GM12874 (cell line): Measurements from ENCODE around the gene ATP2B3.

Experiments used
- TF ChIP-seq, protein P1 (sequence below): IDR thresholded peaks from 2 replicates; pipeline ENCODE4 v1.5.1; 2011; ENCODE audit warnings: low read depth, mild to moderate bottlenecking, control low read depth, low read length, moderate library complexity; ENCODE audit not compliant: insufficient read depth

ATP2B3 gene

DNA sequence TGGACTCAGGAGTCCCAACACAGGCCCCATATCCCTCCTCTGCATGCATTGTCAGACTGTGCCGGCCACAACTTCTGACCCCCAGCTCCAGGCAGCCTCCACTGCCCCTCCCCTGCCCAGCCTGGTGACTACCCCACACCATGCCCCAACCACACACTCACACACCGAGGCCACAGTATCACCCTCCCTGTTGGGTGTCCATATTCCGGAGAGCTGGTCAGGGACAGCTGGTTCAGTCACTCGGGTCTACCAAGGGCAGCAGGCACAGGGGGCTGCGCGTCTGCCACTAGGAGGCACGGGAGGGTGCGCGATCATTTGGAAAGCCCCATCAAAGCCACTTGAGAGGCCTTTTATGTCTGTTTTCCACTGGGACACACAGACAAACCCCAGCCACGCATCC is 55.2 kb downstream of the ATP2B3 start:
- TF ChIP-seq, protein P1, sequence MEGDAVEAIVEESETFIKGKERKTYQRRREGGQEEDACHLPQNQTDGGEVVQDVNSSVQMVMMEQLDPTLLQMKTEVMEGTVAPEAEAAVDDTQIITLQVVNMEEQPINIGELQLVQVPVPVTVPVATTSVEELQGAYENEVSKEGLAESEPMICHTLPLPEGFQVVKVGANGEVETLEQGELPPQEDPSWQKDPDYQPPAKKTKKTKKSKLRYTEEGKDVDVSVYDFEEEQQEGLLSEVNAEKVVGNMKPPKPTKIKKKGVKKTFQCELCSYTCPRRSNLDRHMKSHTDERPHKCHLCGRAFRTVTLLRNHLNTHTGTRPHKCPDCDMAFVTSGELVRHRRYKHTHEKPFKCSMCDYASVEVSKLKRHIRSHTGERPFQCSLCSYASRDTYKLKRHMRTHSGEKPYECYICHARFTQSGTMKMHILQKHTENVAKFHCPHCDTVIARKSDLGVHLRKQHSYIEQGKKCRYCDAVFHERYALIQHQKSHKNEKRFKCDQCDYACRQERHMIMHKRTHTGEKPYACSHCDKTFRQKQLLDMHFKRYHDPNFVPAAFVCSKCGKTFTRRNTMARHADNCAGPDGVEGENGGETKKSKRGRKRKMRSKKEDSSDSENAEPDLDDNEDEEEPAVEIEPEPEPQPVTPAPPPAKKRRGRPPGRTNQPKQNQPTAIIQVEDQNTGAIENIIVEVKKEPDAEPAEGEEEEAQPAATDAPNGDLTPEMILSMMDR: no peak

DNA sequence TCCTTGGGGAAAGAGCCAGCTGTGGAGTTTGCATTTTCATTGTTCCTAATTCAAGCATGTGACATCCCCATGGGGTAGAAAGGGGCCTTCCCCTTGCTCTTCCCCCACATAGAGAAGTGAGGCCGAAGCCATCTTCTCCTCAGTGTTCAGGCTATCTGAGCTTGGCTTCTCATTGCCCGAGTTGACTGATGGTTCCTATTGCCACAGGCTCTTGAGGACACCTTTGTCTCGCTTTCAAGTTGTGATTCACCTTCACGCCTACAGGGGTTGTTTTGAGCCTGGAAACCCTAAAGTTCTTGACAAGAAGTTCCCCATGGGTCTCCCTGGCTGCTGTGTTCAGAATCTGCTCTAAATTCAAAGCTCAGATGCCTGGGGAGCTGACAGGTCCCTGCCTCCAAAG is 56.5 kb downstream of the ATP2B3 start:
- TF ChIP-seq, protein P1: no peak

GRCh38 chrX:153576239-153576870 is 58.9 kb downstream of the ATP2B3 start:
- TF ChIP-seq, protein P1: no peak

DNA sequence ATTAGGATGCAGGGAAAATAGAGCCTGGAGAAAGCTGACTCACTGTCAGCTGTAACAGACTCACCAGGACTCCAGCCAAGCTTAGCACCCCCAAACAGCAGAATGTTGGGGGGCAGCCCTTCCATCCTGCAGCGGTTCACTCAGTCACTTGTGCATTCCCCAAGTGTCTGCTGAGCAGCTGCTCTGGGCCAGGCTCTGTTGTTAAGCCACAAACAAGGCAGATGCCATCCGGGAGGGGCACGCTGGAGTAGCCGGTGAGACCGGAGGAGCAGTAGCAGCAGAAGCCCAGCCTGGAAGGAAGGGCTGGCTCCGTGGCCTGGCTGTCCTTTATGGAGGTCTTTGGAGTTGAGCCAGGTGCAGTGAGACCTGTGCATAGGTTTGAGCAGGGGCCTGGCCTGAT is 59.5 kb downstream of the ATP2B3 start:
- TF ChIP-seq, protein P1: no peak

GRCh38 chrX:153578200-153578835 is 60.9 kb downstream of the ATP2B3 start:
- TF ChIP-seq, protein P1: no peak

- TF ChIP-seq, protein P1: no peak
Measured at GRCh38 chrX:153578889-153579288, 61.4 kb downstream of the ATP2B3 start.

DNA sequence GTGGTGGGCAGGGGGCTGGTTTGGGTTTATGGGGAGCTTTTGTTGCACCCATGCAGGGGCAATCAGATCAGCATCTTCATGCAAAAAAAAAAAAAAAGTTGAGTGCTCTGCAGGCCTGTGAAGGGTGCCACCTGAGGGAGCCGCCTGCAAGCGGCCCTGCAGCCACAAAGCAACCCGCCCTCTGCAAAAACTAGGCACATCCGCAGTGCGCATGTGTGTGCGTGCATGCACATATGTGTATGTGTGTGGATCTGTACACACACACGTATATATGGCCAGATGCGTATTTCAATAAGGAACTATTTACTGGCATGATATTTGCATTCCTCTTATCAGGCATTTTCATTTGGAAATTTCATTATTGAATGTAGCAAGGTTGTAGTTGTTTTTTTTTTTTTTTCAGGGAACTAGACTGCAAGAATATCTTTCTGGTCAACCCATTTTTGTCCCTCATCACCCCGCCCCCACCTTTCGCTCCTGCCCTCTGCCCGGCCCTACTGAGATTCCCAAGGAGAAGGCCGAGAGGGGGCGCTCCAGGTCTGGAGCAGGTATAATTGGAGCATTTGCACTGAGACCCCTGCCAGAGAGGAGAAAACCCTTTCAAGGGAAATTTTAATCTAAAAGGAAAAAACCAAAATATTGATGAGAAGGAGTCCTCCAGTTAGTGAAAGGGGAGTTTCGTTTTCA is 63.4 kb downstream of the ATP2B3 start:
- TF ChIP-seq, protein P1: no peak
